NCI-H345 (cell line): ENCODE results near the gene SLC35A3.
"Not testable (repeated sequence)": the region's sequence is repeated elsewhere in the genome, so short reads cannot be mapped to it uniquely, and the experiment has no call there.

Experiments used
- DNase-seq: peaks from one replicate; lab custom pipeline; 2025; lab: John Stamatoyannopoulos, UW

The SLC35A3 gene

GRCh38 chr1:99969729-99970621 is at the start of gene SLC35A3:
Gene SLC35A3 (plus strand): TSS chr1:99969996. CDS start chr1:99993555, 23,559 bp downstream.
- DNase-seq: peak; percentile 85

- no peak for DNase-seq
These were observed 35.0 kb upstream of the SLC35A3 start for GRCh38 chr1:99934801-99935200.

GRCh38 chr1:99935534-99935933 is 34.3 kb upstream of the SLC35A3 start:
- no peak for DNase-seq

- no peak for DNase-seq
These were observed 33.7 kb upstream of the SLC35A3 start for GRCh38 chr1:99936071-99936470.

- no peak for DNase-seq
These were observed 27.1 kb upstream of the SLC35A3 start for GRCh38 chr1:99942723-99943122.

GRCh38 chr1:99943223-99943794 is 26.5 kb upstream of the SLC35A3 start:
- DNase-seq: no peak

- DNase-seq: no peak
These were observed 25.6 kb upstream of the SLC35A3 start for GRCh38 chr1:99944192-99944591.

GRCh38 chr1:99945174-99945573 is 24.6 kb upstream of the SLC35A3 start:
- no peak for DNase-seq

- DNase-seq: no peak
These were observed 19.3 kb upstream of the SLC35A3 start for GRCh38 chr1:99950486-99950885.

- DNase-seq: no peak
These were observed 17.3 kb upstream of the SLC35A3 start for GRCh38 chr1:99952522-99952921.

- DNase-seq: no peak
These were observed 14.4 kb upstream of the SLC35A3 start for GRCh38 chr1:99955375-99955774.

GRCh38 chr1:99956755-99957154 is 13.0 kb upstream of the SLC35A3 start:
- DNase-seq: no peak

GRCh38 chr1:99957818-99958217 is 12.0 kb upstream of the SLC35A3 start:
- DNase-seq: no peak

GRCh38 chr1:99959189-99959705 is 10.5 kb upstream of the SLC35A3 start:
- not testable (repeated sequence) for DNase-seq

GRCh38 chr1:99960260-99960659 is 9.5 kb upstream of the SLC35A3 start:
- not testable (repeated sequence) for DNase-seq

GRCh38 chr1:99963041-99963795 is 6.6 kb upstream of the SLC35A3 start:
- no peak for DNase-seq

GRCh38 chr1:99964806-99965205 is 5.0 kb upstream of the SLC35A3 start:
- DNase-seq: no peak

- no peak for DNase-seq
These were observed 4.0 kb upstream of the SLC35A3 start for GRCh38 chr1:99965646-99966375.

- DNase-seq: no peak
These were observed 1.6 kb upstream of the SLC35A3 start for GRCh38 chr1:99968214-99968613.

GRCh38 chr1:99969260-99969728 is 502 bp upstream of the SLC35A3 start:
- DNase-seq: peak; percentile 25

GRCh38 chr1:99970713-99971255 is 988 bp downstream of the SLC35A3 start:
- DNase-seq: no peak
